Nephron progenitor cell (in vitro differentiated cells): ENCODE measurements around the gene SAA4.

Experiments
- DNase-seq: peaks from one replicate; pipeline ENCODE4 v3.0.0; 2021
- H3K27ac Mint-ChIP-seq: 2 replicates; pipeline ENCODE4 v1.8.0; 2021; ENCODE audit warnings: mild to moderate bottlenecking, moderate library complexity, mixed read lengths
- H3K27me3 Mint-ChIP-seq: 2 replicates; pipeline ENCODE4 v1.8.0; 2021; ENCODE audit warnings: mild to moderate bottlenecking, low read depth, mixed read lengths; ENCODE audit not compliant: poor library complexity
- H3K36me3 Mint-ChIP-seq: 2 replicates; pipeline ENCODE4 v1.8.0; 2021; ENCODE audit warnings: low read depth, mixed read lengths
- H3K4me1 Mint-ChIP-seq: 2 replicates; pipeline ENCODE4 v1.8.0; 2021; ENCODE audit warnings: mixed read lengths
- H3K4me3 Mint-ChIP-seq: 2 replicates; pipeline ENCODE4 v1.8.0; 2021; ENCODE audit warnings: mild to moderate bottlenecking, moderate library complexity, mixed read lengths
- H3K9me3 Mint-ChIP-seq: 2 replicates; pipeline ENCODE4 v1.8.0; 2021; ENCODE audit warnings: mild to moderate bottlenecking, moderate library complexity, mixed read lengths
- TF ChIP-seq, protein P1 (sequence below): fragments of 200-600 bp; sonication (generic); IDR thresholded peaks from 2 replicates; pipeline ENCODE4 v1.5.0; 2021; ENCODE audit warnings: antibody characterized with exemption

Gene SAA4

DNA sequence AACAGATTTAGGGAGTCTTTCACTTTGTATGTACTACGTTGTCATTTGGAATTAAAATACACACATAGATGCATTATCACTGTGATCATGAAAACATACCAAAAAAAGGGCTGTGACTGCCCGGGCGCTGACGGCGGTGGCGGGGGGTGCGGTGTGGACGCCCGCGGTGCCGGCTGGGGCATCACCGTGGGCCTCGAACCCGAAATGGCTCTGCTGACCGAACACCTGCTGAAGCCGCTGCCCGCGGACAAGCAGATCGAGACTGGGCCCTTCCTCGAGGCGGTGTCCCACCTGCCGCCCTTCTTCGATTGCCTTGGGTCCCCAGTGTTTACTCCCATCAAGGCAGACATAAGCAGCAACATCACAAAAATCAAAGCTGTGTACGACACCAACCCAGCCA, 47.8 kb downstream of the SAA4 start:
- DNase-seq = no peak
- Mint-ChIP-seq H3K27me3 (peaks cover 47% of the 10 kb centered on the region), H3K36me3 (no peaks in the 10 kb centered on the region), H3K4me3 (no peak overlapping the region), H3K4me1 (no peaks in the 10 kb centered on the region), H3K9me3 (no peaks in the 10 kb centered on the region), H3K27ac (no peak overlapping the region)
- TF ChIP-seq, protein P1, sequence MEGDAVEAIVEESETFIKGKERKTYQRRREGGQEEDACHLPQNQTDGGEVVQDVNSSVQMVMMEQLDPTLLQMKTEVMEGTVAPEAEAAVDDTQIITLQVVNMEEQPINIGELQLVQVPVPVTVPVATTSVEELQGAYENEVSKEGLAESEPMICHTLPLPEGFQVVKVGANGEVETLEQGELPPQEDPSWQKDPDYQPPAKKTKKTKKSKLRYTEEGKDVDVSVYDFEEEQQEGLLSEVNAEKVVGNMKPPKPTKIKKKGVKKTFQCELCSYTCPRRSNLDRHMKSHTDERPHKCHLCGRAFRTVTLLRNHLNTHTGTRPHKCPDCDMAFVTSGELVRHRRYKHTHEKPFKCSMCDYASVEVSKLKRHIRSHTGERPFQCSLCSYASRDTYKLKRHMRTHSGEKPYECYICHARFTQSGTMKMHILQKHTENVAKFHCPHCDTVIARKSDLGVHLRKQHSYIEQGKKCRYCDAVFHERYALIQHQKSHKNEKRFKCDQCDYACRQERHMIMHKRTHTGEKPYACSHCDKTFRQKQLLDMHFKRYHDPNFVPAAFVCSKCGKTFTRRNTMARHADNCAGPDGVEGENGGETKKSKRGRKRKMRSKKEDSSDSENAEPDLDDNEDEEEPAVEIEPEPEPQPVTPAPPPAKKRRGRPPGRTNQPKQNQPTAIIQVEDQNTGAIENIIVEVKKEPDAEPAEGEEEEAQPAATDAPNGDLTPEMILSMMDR = no peak
